ENCODE data around the gene SLC25A24.
"Not testable (repeated sequence)": the region's sequence is repeated elsewhere in the genome, so short reads cannot be mapped to it uniquely, and the experiment has no call there.

The SLC25A24 gene

DNA sequence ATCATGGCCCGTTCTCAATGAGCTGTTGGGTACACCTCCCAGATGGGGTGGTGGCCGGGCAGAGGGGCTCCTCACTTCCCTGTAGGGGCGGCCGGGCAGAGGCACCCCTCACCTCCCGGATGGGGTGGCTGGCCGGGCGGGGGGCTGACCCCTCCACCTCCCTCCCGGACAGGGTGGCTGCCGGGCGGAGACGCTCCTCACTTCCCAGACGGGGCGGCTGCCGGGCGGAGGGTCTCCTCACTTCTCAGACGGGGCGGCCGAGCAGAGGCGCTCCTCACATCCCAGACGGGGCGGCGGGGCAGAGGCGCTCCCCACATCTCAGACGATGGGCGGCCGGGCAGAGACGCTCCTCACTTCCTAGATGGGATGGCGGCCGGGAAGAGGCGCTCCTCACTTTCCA is 40.2 kb downstream of the SLC25A24 start:
- not testable (repeated sequence) for ATAC-seq

GRCh38 chr1:108158893-108159453 is 41.2 kb downstream of the SLC25A24 start:
- H3K4me1 Mint-ChIP-seq: no peaks in the 10 kb centered on the region
- ATAC-seq (no peak), DNase-seq (no peak)
- no peaks in the 10 kb centered on the region for H3K9me3 Mint-ChIP-seq
- no peak overlapping the region for H3K4me3 Mint-ChIP-seq
- no peaks in the 10 kb centered on the region for H3K27me3 Mint-ChIP-seq
- no peak overlapping the region for H3K27ac Mint-ChIP-seq

More for the DNA sequence above, 40.2 kb downstream of the SLC25A24 start:
- H3K27me3 Mint-ChIP-seq, H3K9me3 Mint-ChIP-seq, H3K4me1 Mint-ChIP-seq, H3K4me3 Mint-ChIP-seq, H3K27ac Mint-ChIP-seq, DNase-seq: not testable (repeated sequence)

- H3K9me3 Mint-ChIP-seq: no peaks in the 10 kb centered on the region
- H3K27ac Mint-ChIP-seq: no peak overlapping the region
- H3K4me3 Mint-ChIP-seq: no peak overlapping the region
- ATAC-seq (no peak), DNase-seq (no peak)
- H3K27me3 Mint-ChIP-seq: no peaks in the 10 kb centered on the region
- no peaks in the 10 kb centered on the region for H3K4me1 Mint-ChIP-seq
Measured at GRCh38 chr1:108154314-108154713, 45.8 kb downstream of the SLC25A24 start.

- Mint-ChIP-seq H3K4me3 (no peak overlapping the region), H3K27ac (no peak overlapping the region), H3K27me3 (no peaks in the 10 kb centered on the region), H3K4me1 (no peaks in the 10 kb centered on the region), H3K9me3 (no peaks in the 10 kb centered on the region)
- ATAC-seq: no peak
- no peak for DNase-seq
Measured at GRCh38 chr1:108152782-108153222, 47.3 kb downstream of the SLC25A24 start.

- Mint-ChIP-seq H3K9me3 (no peaks in the 10 kb centered on the region), H3K27ac (no peak overlapping the region), H3K4me1 (no peaks in the 10 kb centered on the region), H3K4me3 (no peak overlapping the region), H3K27me3 (no peaks in the 10 kb centered on the region)
- DNase-seq: no peak
- ATAC-seq: no peak
Measured at GRCh38 chr1:108151548-108151947, 48.6 kb downstream of the SLC25A24 start.

DNA sequence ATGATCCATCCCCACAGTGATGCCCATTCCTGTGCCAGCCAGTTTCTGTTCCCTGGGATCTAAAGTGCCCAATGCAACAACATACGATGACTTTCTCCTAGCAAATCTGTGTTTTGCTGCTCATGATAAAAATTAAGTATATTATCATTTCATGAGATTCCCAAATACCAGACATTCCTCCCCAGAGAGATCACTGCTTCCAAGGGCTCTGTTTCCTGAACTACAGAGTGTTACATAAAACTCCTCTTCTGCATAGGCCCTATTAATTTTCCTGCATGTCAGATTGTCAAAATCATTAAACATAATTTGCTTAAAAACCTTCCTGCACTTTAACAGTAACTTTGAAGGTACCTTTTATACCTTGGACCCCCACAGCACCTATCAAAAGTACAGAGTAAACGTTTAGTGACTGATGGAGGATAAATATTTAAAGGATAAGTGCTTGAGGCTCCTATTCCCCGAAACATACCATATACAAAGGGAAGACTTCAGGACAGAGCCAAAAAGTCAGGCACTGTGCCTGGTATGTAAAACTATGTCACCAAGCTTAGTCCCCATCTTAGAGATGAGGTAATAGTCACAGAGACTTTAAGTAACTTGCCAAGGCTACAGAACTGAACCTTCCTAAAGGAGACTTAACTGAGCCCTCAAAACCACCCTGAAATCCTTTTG is 50.2 kb downstream of the SLC25A24 start:
- no peaks in the 10 kb centered on the region for H3K27me3 Mint-ChIP-seq
- no peak overlapping the region for H3K27ac Mint-ChIP-seq
- ATAC-seq (no peak), DNase-seq (no peak)
- H3K4me1 Mint-ChIP-seq: no peaks in the 10 kb centered on the region
- no peaks in the 10 kb centered on the region for H3K9me3 Mint-ChIP-seq
- H3K4me3 Mint-ChIP-seq: no peak overlapping the region

DNA sequence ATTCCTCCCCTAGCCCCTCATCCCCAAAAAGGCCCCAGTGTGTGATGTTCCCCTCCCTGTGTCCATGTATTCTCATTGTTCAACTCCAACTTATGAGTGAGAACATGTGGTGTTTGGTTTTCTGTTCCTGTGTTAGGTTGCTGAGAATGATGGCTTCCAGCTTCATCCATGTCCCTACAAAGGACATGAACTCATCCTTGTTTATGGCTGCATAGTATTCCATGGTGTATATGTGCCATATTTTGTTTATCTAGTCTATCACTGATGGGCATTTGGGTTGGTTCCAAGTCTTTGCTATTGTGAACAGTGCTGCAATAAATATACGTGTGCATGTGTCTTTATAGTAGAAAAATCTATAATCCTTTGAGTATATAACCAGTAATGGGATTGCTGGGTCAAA is 55.6 kb downstream of the SLC25A24 start:
- not testable (repeated sequence) for H3K4me3 Mint-ChIP-seq, H3K9me3 Mint-ChIP-seq

GRCh38 chr1:108142773-108143394 is 57.3 kb downstream of the SLC25A24 start:
- Mint-ChIP-seq H3K27me3 (no peaks in the 10 kb centered on the region), H3K4me3 (no peak overlapping the region), H3K27ac (no peak overlapping the region), H3K4me1 (no peaks in the 10 kb centered on the region), H3K9me3 (no peaks in the 10 kb centered on the region)
- no peak for ATAC-seq
- no peak for DNase-seq

More for the DNA sequence above, 55.6 kb downstream of the SLC25A24 start:
- not testable (repeated sequence) for H3K27ac Mint-ChIP-seq, DNase-seq, H3K4me1 Mint-ChIP-seq, H3K27me3 Mint-ChIP-seq, ATAC-seq

- no peak for ATAC-seq
- DNase-seq: no peak
- H3K9me3 Mint-ChIP-seq: no peaks in the 10 kb centered on the region
- no peaks in the 10 kb centered on the region for H3K27me3 Mint-ChIP-seq
- H3K27ac Mint-ChIP-seq: no peak overlapping the region
- H3K4me1 Mint-ChIP-seq: no peaks in the 10 kb centered on the region
- no peak overlapping the region for H3K4me3 Mint-ChIP-seq
Measured at GRCh38 chr1:108142258-108142657, 57.9 kb downstream of the SLC25A24 start.

- H3K27me3 Mint-ChIP-seq: no peaks in the 10 kb centered on the region
- DNase-seq (no peak), ATAC-seq (no peak)
- H3K4me3 Mint-ChIP-seq: no peak overlapping the region
- no peak overlapping the region for H3K27ac Mint-ChIP-seq
- H3K9me3 Mint-ChIP-seq: no peaks in the 10 kb centered on the region
- H3K4me1 Mint-ChIP-seq: no peaks in the 10 kb centered on the region
Measured at GRCh38 chr1:108141621-108142020, 58.5 kb downstream of the SLC25A24 start.

GRCh38 chr1:108140936-108141335 is 59.2 kb downstream of the SLC25A24 start:
- no peak overlapping the region for H3K4me3 Mint-ChIP-seq
- H3K4me1 Mint-ChIP-seq: no peaks in the 10 kb centered on the region
- ATAC-seq (no peak), DNase-seq (no peak)
- no peaks in the 10 kb centered on the region for H3K27me3 Mint-ChIP-seq
- H3K9me3 Mint-ChIP-seq: no peaks in the 10 kb centered on the region
- H3K27ac Mint-ChIP-seq: no peak overlapping the region

DNA sequence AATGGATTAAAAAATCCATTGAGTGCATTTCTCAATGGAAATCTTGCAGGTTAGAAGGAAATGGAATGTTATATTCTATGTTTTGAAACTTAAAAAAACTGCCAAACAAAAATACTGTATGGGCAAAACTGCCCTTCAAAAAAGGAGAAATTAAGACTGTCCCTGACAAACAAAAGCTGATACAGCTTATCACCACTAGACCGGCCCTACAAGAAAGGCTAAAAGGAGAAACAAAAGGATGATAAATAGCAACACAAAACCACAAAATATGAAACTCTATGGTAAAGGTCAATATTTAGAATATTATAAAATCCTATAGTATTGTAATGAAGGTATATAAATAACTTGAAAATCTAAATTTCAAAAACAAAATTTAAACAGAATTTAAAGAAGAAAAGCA is 60.0 kb downstream of the SLC25A24 start:
- no peak overlapping the region for H3K27ac Mint-ChIP-seq
- ATAC-seq: no peak
- H3K9me3 Mint-ChIP-seq: no peaks in the 10 kb centered on the region
- no peak for DNase-seq
- H3K4me1 Mint-ChIP-seq: no peaks in the 10 kb centered on the region
- no peaks in the 10 kb centered on the region for H3K27me3 Mint-ChIP-seq
- no peak overlapping the region for H3K4me3 Mint-ChIP-seq

DNA sequence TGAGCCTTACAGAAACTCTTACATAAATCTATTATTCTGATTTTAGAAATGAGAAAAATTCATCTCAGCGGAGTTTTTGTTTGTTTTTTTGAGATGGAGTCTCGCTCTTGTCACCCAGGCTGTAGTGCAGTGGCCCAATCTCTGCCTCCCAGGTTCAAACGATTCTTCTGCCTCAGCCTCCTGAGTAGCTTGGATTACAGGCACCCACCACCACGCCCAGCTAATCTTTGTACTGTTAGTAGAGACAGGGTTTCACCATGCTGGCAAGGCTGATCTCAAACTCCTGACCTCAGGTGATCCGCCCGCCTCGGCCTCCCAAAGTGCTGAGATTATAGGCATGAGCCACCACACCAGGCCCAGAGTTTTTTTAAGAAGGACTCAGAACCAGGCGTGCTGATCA is 60.6 kb downstream of the SLC25A24 start:
- not testable (repeated sequence) for H3K27ac Mint-ChIP-seq, DNase-seq, H3K4me3 Mint-ChIP-seq, H3K9me3 Mint-ChIP-seq, H3K4me1 Mint-ChIP-seq, ATAC-seq, H3K27me3 Mint-ChIP-seq

DNA sequence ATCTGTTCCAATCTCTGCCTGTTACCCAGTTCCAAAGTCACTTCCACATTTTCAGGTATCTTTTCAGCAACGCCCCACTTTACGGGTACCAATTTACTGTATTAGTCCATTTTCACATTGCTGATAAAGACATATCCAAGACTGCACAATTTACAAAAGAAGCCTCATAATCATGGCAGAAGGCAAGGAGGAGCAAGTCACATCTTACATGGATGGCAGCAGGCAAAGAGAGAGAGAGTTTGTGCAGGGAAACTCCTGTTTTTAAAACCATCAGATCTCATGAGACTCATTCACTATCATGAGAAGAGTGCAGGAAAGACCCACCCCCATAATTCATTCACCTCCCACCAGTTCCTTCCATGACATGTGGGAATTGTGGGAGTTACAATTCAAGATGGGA is 67.0 kb downstream of the SLC25A24 start:
- not testable (repeated sequence) for H3K4me1 Mint-ChIP-seq, ATAC-seq, DNase-seq, H3K4me3 Mint-ChIP-seq, H3K27ac Mint-ChIP-seq, H3K27me3 Mint-ChIP-seq
- peaks cover 10 to 12% of the 10 kb centered on the region in 2 donors for H3K9me3 Mint-ChIP-seq

GRCh38 chr1:108132367-108132766 is 67.8 kb downstream of the SLC25A24 start:
- H3K27ac Mint-ChIP-seq, H3K27me3 Mint-ChIP-seq, H3K4me1 Mint-ChIP-seq, ATAC-seq, H3K4me3 Mint-ChIP-seq, DNase-seq: not testable (repeated sequence)
- peaks cover 10 to 12% of the 10 kb centered on the region in 2 donors for H3K9me3 Mint-ChIP-seq

DNA sequence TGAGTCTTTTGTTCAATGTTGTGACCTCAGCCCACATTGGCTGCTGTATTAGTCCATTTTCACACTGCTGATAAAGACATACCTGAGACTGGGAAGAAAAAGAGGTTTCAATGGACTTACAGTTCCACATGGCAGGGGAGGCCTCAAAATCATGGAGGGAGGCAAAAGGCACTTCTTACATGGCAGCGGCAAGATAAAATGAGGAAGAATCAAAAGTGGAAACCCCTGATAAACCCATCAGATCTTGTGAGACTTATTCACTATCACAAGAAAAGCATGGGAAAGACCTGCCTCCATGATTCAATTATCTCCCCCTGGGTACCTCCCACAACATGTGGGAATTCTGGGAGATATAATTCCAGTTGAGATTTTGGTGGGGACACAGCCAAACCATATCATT is 68.9 kb downstream of the SLC25A24 start:
- not testable (repeated sequence) for ATAC-seq, DNase-seq, H3K4me1 Mint-ChIP-seq, H3K4me3 Mint-ChIP-seq, H3K27me3 Mint-ChIP-seq
- H3K9me3 Mint-ChIP-seq: peaks cover 10 to 12% of the 10 kb centered on the region in 2 donors
- H3K27ac Mint-ChIP-seq: peak overlapping the region in 1 of 2 donors; percentile 65

Measured in stimulated activated naive CD8-positive, alpha-beta T cell treated with anti-CD3 and anti-CD28 coated beads, Interleukin-15, amount 100 ng/mL, for 72 hours (primary cell).